C4-2B (cell line): Measurements from ENCODE around the gene CRIP3.

Experiments used
- CTCF ChIP-seq: fragments of 450-650 bp; conservative IDR thresholded peaks from 2 replicates; pipeline ENCODE4 v1.5.1; 2017; ENCODE audit warnings: mild to moderate bottlenecking
- ZFX ChIP-seq: fragments of 450-650 bp; IDR thresholded peaks from 2 replicates; pipeline ENCODE4 v1.6.1; 2017

- TF ChIP-seq CTCF (no peak), ZFX (no peak)
Observed at GRCh38 chr6:43335469-43335868, 26.8 kb upstream of the CRIP3 start.
